Activated CD8-positive, alpha-beta memory T cell treated with anti-CD3 and anti-CD28 coated beads, Interleukin-2, amount 50 U/mL, for 4 hours (primary cell): Measurements from ENCODE around the gene EPHB2.
A peak's percentile ranks its signal among the peaks of the same experiment; 100 is the strongest.
"Not testable (repeated sequence)": the region's sequence is repeated elsewhere in the genome, so short reads cannot be mapped to it uniquely, and the experiment has no call there.

Experiments used
- DNase-seq: peaks from one replicate; pipeline ENCODE4 v3.0.0-alpha.2; 2020

Gene EPHB2

GRCh38 chr1:22691031-22691753 lies 19.4 kb upstream of the EPHB2 start:
- no peak for DNase-seq

- DNase-seq: no peak
These were observed 16.5 kb upstream of the EPHB2 start for GRCh38 chr1:22694172-22694571.

GRCh38 chr1:22696610-22697009 lies 14.0 kb upstream of the EPHB2 start:
- DNase-seq: no peak

- DNase-seq: no peak
These were observed 12.7 kb upstream of the EPHB2 start for GRCh38 chr1:22697980-22698379.

GRCh38 chr1:22699681-22700520 lies 10.7 kb upstream of the EPHB2 start:
- no peak for DNase-seq

GRCh38 chr1:22702296-22703085 lies 8.1 kb upstream of the EPHB2 start:
- no peak for DNase-seq

- peak; percentile 76 for DNase-seq
These were observed 6.1 kb upstream of the EPHB2 start for GRCh38 chr1:22704440-22705067.

GRCh38 chr1:22705586-22705985 lies 5.1 kb upstream of the EPHB2 start:
- no peak for DNase-seq

GRCh38 chr1:22706100-22706499 lies 4.5 kb upstream of the EPHB2 start:
- DNase-seq: not testable (repeated sequence)

GRCh38 chr1:22708777-22709176 lies 1.9 kb upstream of the EPHB2 start:
- no peak for DNase-seq

GRCh38 chr1:22709227-22709626 lies 1.4 kb upstream of the EPHB2 start:
- no peak for DNase-seq

- DNase-seq: no peak
These were observed 543 bp upstream of the EPHB2 start for GRCh38 chr1:22709891-22710700.

- no peak for DNase-seq
These were observed 432 bp downstream of the EPHB2 start for GRCh38 chr1:22711071-22711470.

- DNase-seq: no peak
These were observed 1.2 kb downstream of the EPHB2 start for GRCh38 chr1:22711591-22712501.

GRCh38 chr1:22712502-22713271 lies 2.0 kb downstream of the EPHB2 start:
- no peak for DNase-seq

- no peak for DNase-seq
These were observed 3.8 kb downstream of the EPHB2 start for GRCh38 chr1:22714455-22714854.

- no peak for DNase-seq
These were observed 6.6 kb downstream of the EPHB2 start for GRCh38 chr1:22717037-22717760.

- no peak for DNase-seq
These were observed 10.7 kb downstream of the EPHB2 start for GRCh38 chr1:22721122-22721873.
